Stimulated activated CD8-positive, alpha-beta memory T cell treated with anti-CD3 and anti-CD28 coated beads, Interleukin-7, amount 100 ng/mL, for 24 hours (primary cell): ENCODE measurements around the gene VIM.

ENCODE experiments used
- DNase-seq: peaks from one replicate; pipeline ENCODE4 v3.0.0-alpha.2; 2020; ENCODE audit warnings: low read depth

Gene VIM

GRCh38 chr10:17209881-17210280 lies 18.2 kb upstream of the VIM start:
- DNase-seq = no peak

- no peak for DNase-seq
These were observed 17.7 kb upstream of the VIM start for GRCh38 chr10:17210361-17210760.

GRCh38 chr10:17212802-17213221 lies 15.2 kb upstream of the VIM start:
- no peak for DNase-seq

GRCh38 chr10:17213646-17214349 lies 14.2 kb upstream of the VIM start:
- DNase-seq = no peak

- DNase-seq = no peak
These were observed 13.5 kb upstream of the VIM start for GRCh38 chr10:17214526-17214925.

- no peak for DNase-seq
These were observed 12.9 kb upstream of the VIM start for GRCh38 chr10:17214971-17215781.

GRCh38 chr10:17215782-17216122 lies 12.3 kb upstream of the VIM start:
- no peak for DNase-seq

GRCh38 chr10:17216217-17216900 lies 11.7 kb upstream of the VIM start:
- DNase-seq = no peak

- DNase-seq = no peak
These were observed 11.1 kb upstream of the VIM start for GRCh38 chr10:17216901-17217395.

GRCh38 chr10:17217631-17218232 lies 10.3 kb upstream of the VIM start:
- no peak for DNase-seq

- no peak for DNase-seq
These were observed 9.0 kb upstream of the VIM start for GRCh38 chr10:17219024-17219423.

GRCh38 chr10:17220652-17221100 lies 7.4 kb upstream of the VIM start:
- DNase-seq = no peak

GRCh38 chr10:17222329-17222728 lies 5.7 kb upstream of the VIM start:
- no peak for DNase-seq

- DNase-seq = no peak
These were observed 2.2 kb upstream of the VIM start for GRCh38 chr10:17225808-17226207.

GRCh38 chr10:17226891-17227303 lies 1.1 kb upstream of the VIM start:
- no peak for DNase-seq

GRCh38 chr10:17227367-17228090 lies 512 bp upstream of the VIM start:
- DNase-seq = no peak

GRCh38 chr10:17229016-17229716 lies 1.1 kb downstream of the VIM start:
- DNase-seq = peak; percentile 27

- DNase-seq = no peak
These were observed 1.6 kb downstream of the VIM start for GRCh38 chr10:17229717-17229966.

GRCh38 chr10:17229967-17230682 lies 2.1 kb downstream of the VIM start:
- DNase-seq = peak; percentile 77

GRCh38 chr10:17231788-17232187 lies 3.7 kb downstream of the VIM start:
- DNase-seq = no peak
